CD4-positive, alpha-beta T cell treated with Interleukin-17A for 1 hour (primary cell): ENCODE data around the gene ALK.

Source experiments
- DNase-seq: peaks from one replicate; pipeline ENCODE4 v3.0.0-alpha.2; 2020

The ALK gene

DNA sequence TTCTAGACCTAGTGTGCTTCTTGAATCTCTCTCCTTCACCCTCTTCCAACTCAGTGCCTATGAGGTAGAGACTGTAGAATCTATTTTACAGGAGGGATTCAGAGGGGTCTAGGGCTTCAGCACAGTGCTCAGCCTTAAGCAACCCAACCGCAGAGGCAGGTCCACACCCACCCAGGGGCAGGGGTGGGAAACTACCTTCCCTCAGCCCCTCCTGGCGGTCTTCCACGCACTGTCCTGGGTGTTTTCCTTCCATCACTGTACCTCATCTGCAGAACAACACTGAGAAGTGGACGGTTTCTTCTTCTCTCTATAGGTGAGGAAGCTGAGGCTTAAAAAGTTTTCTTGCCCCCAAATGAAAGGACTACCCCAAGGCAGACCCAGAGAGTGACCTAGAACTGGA lies 222.3 kb downstream of the ALK start:
- DNase-seq: no peak

- DNase-seq: no peak
Measured at GRCh38 chr2:29698216-29698615, 223.2 kb downstream of the ALK start.

GRCh38 chr2:29697715-29698114 lies 223.7 kb downstream of the ALK start:
- DNase-seq: no peak

GRCh38 chr2:29697181-29697580 lies 224.2 kb downstream of the ALK start:
- DNase-seq: no peak

GRCh38 chr2:29694741-29695140 lies 226.6 kb downstream of the ALK start:
- no peak for DNase-seq

DNA sequence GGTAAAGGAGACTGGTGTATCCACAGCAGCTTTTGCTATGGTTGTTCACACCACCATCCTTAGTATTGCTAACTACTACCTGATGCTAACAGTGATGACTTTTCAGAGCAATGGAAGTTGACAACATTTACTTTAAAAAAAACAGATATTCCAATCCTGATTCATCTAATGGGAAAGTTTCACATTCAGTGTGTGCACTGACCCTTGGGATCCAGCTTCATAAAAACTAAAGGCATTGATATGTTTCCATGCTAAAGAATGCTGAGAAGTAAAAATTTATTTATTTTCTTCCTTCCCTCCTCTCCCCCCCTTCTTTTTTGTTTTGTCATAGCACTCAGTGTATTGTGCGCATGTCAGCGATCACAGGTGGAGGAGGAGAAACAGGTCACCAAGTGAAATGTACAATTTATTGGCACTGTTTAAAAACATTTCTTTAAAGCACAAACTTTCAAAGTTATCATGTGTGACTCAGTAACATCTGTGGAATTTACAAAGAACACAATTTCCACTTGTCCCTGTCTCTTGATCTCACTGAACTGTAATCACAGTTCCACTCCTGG lies 229.9 kb downstream of the ALK start:
- DNase-seq: no peak

GRCh38 chr2:29689666-29690065 lies 231.7 kb downstream of the ALK start:
- DNase-seq: no peak

- no peak for DNase-seq
Measured at GRCh38 chr2:29688429-29688828, 233.0 kb downstream of the ALK start.

- no peak for DNase-seq
Measured at GRCh38 chr2:29687121-29687520, 234.3 kb downstream of the ALK start.

DNA sequence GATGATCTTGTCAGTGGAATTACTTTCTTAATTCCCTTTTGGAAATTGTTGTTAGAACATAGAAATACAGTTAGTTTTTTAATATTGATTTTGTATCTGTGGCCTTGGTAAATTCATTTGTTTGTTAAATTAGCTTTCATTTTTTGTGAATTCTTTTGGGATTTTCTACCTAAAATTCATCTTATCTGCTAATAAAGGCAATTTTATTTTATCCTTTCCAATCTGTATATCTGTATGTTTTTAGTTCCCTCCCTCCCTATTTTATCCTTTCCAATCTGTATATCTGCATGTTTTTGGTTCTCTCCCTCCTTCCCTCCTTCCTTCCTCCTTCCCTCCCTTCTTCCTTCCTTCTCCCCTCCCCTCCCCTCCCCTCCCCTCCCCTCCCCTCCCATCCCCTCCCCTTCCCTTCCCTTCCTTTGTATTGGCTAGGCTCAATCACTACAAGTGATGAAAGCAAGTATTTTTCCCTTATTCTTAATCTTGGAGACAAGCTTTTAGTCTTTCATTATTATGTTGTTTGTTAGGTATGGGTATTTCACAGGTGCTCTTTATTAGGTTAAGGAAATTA lies 244.4 kb downstream of the ALK start:
- DNase-seq: no peak

DNA sequence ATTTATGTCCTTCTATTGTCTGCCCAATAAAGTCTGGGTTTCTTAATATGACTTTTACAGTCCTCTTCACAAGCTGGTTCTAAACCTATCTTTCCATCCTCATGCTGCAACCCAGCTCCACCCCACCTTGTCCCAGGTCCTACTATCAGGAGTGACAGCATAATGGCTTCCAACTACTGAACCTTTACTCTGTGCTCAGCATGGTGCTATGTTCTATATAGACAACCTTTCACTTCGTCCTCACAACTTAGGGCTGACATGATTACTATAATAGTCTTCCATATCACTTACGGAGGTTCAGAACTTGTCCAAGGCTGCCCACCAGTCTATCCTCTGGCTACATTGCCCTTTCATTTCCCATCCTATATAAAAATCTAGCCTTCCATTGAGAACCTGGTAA lies 256.8 kb downstream of the ALK start:
- no peak for DNase-seq

GRCh38 chr2:29663268-29663667 lies 258.1 kb downstream of the ALK start:
- DNase-seq: no peak

GRCh38 chr2:29662861-29663260 lies 258.5 kb downstream of the ALK start:
- DNase-seq: no peak

DNA sequence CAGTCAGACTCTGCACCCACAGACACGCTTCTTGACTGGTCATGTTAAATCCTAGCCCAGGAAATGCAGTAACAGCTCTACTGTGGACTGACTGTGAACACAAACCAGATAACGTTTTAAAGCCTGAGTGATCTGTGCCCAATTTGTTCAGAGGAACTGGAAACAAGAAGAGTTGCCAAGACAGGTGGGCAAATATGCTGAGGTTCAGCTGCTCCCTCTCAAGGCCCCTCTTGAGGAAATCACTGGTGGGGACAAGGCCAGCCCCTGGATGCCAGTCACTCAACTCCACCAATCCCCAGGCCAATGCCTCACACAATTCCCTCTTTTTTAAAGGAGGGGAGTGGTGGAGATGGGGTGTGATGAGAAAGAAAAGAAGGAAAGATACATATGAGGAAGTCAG lies 261.2 kb downstream of the ALK start:
- DNase-seq: no peak

DNA sequence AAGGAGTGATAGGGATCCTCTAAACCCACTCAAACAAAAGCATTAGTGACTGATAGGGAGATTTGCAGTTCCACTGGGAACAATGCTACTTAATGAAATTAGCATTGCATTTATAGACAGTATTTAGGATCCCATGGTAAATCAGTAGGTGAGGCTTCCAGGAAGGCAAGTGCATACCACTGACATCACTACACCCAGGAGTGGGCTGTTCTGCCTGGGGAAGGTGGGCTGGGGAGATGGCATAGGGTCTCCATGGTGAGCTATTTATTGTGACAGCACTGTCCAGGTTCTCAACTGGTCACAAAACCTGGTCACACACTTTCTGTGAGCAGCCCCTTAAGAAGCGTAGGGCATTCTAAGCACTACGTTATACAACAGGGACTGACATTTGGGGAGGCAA lies 262.2 kb downstream of the ALK start:
- DNase-seq: no peak

DNA sequence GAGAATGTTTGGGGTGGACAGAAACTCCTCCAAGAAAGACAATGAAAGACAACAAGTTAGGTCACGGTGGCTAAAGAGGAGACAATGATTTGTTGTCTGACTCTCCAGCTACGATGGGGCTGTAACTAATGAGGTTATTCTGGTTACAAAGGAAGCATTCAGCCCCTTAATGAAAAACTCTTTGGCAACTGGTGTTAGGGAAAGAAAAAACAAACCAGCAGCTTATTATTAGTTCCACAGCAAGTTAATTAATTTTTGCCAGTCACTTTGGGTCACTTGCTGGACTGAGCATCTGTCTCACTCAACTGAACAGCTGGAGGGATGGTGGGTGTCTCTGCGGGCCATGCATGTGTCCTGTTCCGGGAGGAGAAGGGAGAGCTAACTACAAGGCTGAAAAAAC lies 263.7 kb downstream of the ALK start:
- DNase-seq: no peak

GRCh38 chr2:29655391-29656086 lies 265.8 kb downstream of the ALK start:
- DNase-seq: no peak

- DNase-seq: no peak
Measured at GRCh38 chr2:29650631-29651097, 270.7 kb downstream of the ALK start.

GRCh38 chr2:29644949-29645348 lies 276.4 kb downstream of the ALK start:
- DNase-seq: no peak

- no peak for DNase-seq
Measured at GRCh38 chr2:29643196-29643595, 278.2 kb downstream of the ALK start.

GRCh38 chr2:29640360-29640759 lies 281.0 kb downstream of the ALK start:
- no peak for DNase-seq

DNA sequence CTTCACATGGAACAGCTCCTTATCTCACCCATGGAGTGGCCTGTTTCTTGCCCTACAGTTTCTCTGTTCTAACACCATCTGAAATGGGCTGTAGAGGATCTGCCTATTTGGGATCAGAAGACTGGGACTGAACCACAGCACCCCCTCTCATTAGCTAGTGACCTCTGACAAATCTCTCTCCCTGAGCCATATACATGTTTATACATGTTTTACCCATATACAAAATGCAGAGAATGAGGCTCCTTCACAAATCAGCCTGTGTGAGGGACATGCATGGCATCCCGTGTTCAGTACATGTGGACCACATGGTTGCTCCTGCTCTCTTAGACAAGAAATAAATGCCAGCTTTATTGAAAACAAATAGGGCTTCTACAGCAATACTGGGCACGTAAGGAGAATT lies 282.7 kb downstream of the ALK start:
- no peak for DNase-seq

GRCh38 chr2:29634916-29635315 lies 286.5 kb downstream of the ALK start:
- no peak for DNase-seq

DNA sequence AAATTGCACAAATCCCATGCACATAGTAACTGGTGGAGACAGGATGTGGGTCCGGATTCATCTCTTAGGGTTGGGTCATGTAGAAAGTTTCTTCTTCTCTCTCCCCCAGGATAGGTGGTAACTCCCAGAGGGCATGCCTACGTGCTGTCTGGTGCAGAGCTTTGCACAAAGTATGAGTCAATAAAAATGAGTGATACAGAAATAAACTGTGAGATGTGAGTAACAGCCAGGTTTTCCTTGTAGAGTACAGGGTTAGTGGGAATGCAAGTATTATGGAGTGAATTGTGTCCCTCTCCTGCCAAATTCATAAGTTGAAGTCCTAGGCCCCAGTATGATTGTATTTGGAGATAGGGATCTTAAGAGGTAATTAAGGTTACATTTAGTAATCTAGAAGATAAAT lies 289.4 kb downstream of the ALK start:
- no peak for DNase-seq

- no peak for DNase-seq
Measured at GRCh38 chr2:29629495-29629894, 291.9 kb downstream of the ALK start.
